ENCODE results near the gene DCAF11. TPM values are rescaled to one million over a fixed set of nuclear protein-coding genes. Genes with fewer than 3 reads are reported as not detected.

DCAF11 gene
- total and polyA plus RNA-seq, 2 of the 8 experiments (the other 6 are each of a cell fraction or from before 2014, with no cell fraction given): 60.4 to 63.6 TPM

- no peak overlapping the region for H2BK5ac ChIP-seq (ENCODE audit: low read depth, low read length)
- H3K23ac ChIP-seq (ENCODE audit: insufficient read length): no peak overlapping the region
- no peak overlapping the region for H3K27ac ChIP-seq (ENCODE audit: low read depth, low read length)
- no peak for DNase-seq (ENCODE audit: low read depth in 1 of 2, low spot score in 2 of 2)
- H2AK5ac ChIP-seq (ENCODE audit: low read depth, low read length): no peak overlapping the region
- peaks cover 0 to 18% (median 5%) of the 10 kb centered on the region in 4 experiments; a peak in 6 of 8 replicates for H3K36me3 ChIP-seq (ENCODE audit: control insufficient read depth in 2 of 4, insufficient read depth in 4 of 4, low read length in 3 of 4)
- H3K4me1 ChIP-seq (replicated peaks in 1 of 4; ENCODE audit: control insufficient read depth in 3 of 4, insufficient read depth in 4 of 4, low read length in 3 of 4): peaks cover 0 to 4% (median 2%) of the 10 kb centered on the region in 4 experiments; a peak in 4 of 7 replicates
- peaks cover 5% of the 10 kb centered on the region; the same call in 1 of the 2 replicates for H3K23me2 ChIP-seq (ENCODE audit: low read depth, low read length)
- no peak overlapping the region for H2BK12ac ChIP-seq (ENCODE audit: low read depth, low read length)
- no peak for FAIRE-seq
- ChIA-PET POLR2A (ENCODE audit: partially characterized antibody) (interaction anchor here (0.9 kb wide), 1 partner anchor 10 kb away, joined by 3 read pairs; no protein-coding TSS in a partner anchor), CTCF (ENCODE audit: partially characterized antibody) (no interaction called here)
- no peak overlapping the region for H4K91ac ChIP-seq (replicated peaks; ENCODE audit: insufficient read length, low read length)
- H3K56ac ChIP-seq (replicated peaks; ENCODE audit: insufficient read length, low read depth, low read length): no peak overlapping the region
- no peak overlapping the region for H3K18ac ChIP-seq (ENCODE audit: extremely low read depth, low read length)
- H3K9me3 ChIP-seq (ENCODE audit: insufficient read depth in 2 of 2, low read depth in 1 of 2, low read length in 1 of 2): no peaks in the 10 kb centered on the region
- no peak overlapping the region for H2AFZ ChIP-seq (ENCODE audit: low read length)
- H3K79me1 ChIP-seq (ENCODE audit: low read depth, low read length): no peaks in the 10 kb centered on the region
- H3K79me2 ChIP-seq (ENCODE audit: control insufficient read depth in 1 of 2, insufficient read depth in 2 of 2, low read length in 2 of 2): no peaks in the 10 kb centered on the region
- no peak overlapping the region for H3K4ac ChIP-seq (replicated peaks; ENCODE audit: insufficient read length, low read depth, low read length)
- no peak overlapping the region for H2BK15ac ChIP-seq (ENCODE audit: low read length)
- H3K4me3 ChIP-seq (ENCODE audit: extremely low read depth in 1 of 4, insufficient read depth in 2 of 4, low read depth in 3 of 4, low read length in 4 of 4): no peak overlapping the region
- no peak overlapping the region for H4K8ac ChIP-seq (ENCODE audit: extremely low read depth, insufficient read depth, low read length)
- H2BK120ac ChIP-seq (replicated peaks; ENCODE audit: low read depth, low read length): no peak overlapping the region
- 92% methylated on average over 3 of the region's 3 CpGs; no CpG with 5 or more reads in 1 of the 2 experiments for WGBS, 2 experiments (ENCODE audit: extremely low coverage in 1 of 2, insufficient coverage in 1 of 2, insufficient read length in 1 of 2, insufficient replicate concordance in 2 of 2, low coverage in 1 of 2, low lambda C conversion rate in 2 of 2, missing lambda C conversion rate in 1 of 2)
- H3K4me2 ChIP-seq (ENCODE audit: insufficient read depth in 1 of 2, low read depth in 2 of 2, low read length in 2 of 2): no peak overlapping the region
- no peak overlapping the region for H3K14ac ChIP-seq (ENCODE audit: insufficient read length)
- H4K5ac ChIP-seq (ENCODE audit: insufficient read length, low read depth, low read length): no peak overlapping the region
- H2BK20ac ChIP-seq (ENCODE audit: low read length): no peak overlapping the region
- H3K9ac ChIP-seq (replicated peaks in 1 of 4; ENCODE audit: extremely low read depth in 1 of 4, low read depth in 3 of 4, low read length in 3 of 4): no peak overlapping the region
- H3K27me3 ChIP-seq (replicated peaks in 1 of 4; ENCODE audit: control insufficient read depth in 3 of 4, extremely low read depth in 1 of 4, insufficient read depth in 3 of 4, low read length in 3 of 4): no peaks in the 10 kb centered on the region
- H4K20me1 ChIP-seq (replicated peaks in 1 of 2; ENCODE audit: control insufficient read depth in 1 of 2, insufficient read depth in 2 of 2, low read length in 2 of 2): peaks cover 0 to 9% of the 10 kb centered on the region in 2 experiments
- TF ChIP-seq SRF (IDR thresholded peaks at IDR 0.05; ENCODE audit: low read depth, low read length) (no peak), KDM5A (IDR thresholded peaks at IDR 0.05; ENCODE audit: low read length) (no peak), CTCF (IDR thresholded peaks at IDR 0.05; ENCODE audit: control extremely low read depth in 1 of 3, insufficient read depth in 1 of 3, low read depth in 1 of 3, low read length in 3 of 3) (no peak), TAF7 (optimal IDR thresholded peaks at IDR 0.05; ENCODE audit: borderline replicate concordance, low read depth, low read length) (no peak), CBX8 (IDR thresholded peaks at IDR 0.05; ENCODE audit: borderline replicate concordance, low read depth, low read length) (no peak), USF2 (IDR thresholded peaks at IDR 0.05; ENCODE audit: low read length) (no peak), TEAD4 (IDR thresholded peaks at IDR 0.05; ENCODE audit: low read depth, low read length) (no peak), ZNF274 (IDR thresholded peaks at IDR 0.05; ENCODE audit: borderline replicate concordance, extremely low read depth, low read length) (no peak), HDAC2 (IDR thresholded peaks at IDR 0.05; ENCODE audit: borderline replicate concordance in 1 of 2, low read depth in 2 of 2, low read length in 2 of 2) (no peak)
Measured at GRCh38 chr14:24167469-24168114, 53.0 kb downstream of the DCAF11 start.

Data from H1 (cell line).